Erythroblast (primary cell): ENCODE data around the gene ZNF804A.

ENCODE experiments used
- GATA1 ChIP-seq: IDR thresholded peaks from 2 replicates; pipeline ENCODE4 v1.6.1; 2011; ENCODE audit warnings: low read depth, mild to moderate bottlenecking, control low read depth, low read length, moderate library complexity
- POLR2A ChIP-seq: IDR thresholded peaks from 2 replicates; pipeline ENCODE4 v1.6.1; 2011; ENCODE audit warnings: mild to moderate bottlenecking, low read length

GRCh38 chr2:184677171-184677570 is 78.8 kb downstream of the ZNF804A start:
- TF ChIP-seq POLR2A (no peak), GATA1 (no peak)
